GM19324 (cell line): Measurements from ENCODE around the gene LIPE.
"Not testable (repeated sequence)": the region's sequence is repeated elsewhere in the genome, so short reads cannot be mapped to it uniquely, and the experiment has no call there.

Experiments
- ATAC-seq: cut with Tn5 transposase; IDR thresholded peaks from one replicate; pipeline ENCODE4 v1.9.1; 2021; ENCODE audit warnings: mild to moderate bottlenecking, moderate library complexity; ENCODE audit not compliant: unreplicated experiment, low FRiP score

LIPE gene

GRCh38 chr19:42427313-42427712, at the start of gene LIPE:
Gene LIPE (minus strand): TSS chr19:42427388. CDS start chr19:42427149, 239 bp downstream.
- ATAC-seq = no peak

- ATAC-seq = no peak
Observed at GRCh38 chr19:42475366-42475765, 48.2 kb upstream of the LIPE start.

- ATAC-seq = no peak
Observed at GRCh38 chr19:42474743-42475142, 47.6 kb upstream of the LIPE start.

GRCh38 chr19:42473686-42474085, 46.5 kb upstream of the LIPE start:
- no peak for ATAC-seq

GRCh38 chr19:42472402-42473147, 45.4 kb upstream of the LIPE start:
- no peak for ATAC-seq

- no peak for ATAC-seq
Observed at GRCh38 chr19:42471554-42472249, 44.5 kb upstream of the LIPE start.

GRCh38 chr19:42469311-42470235, 42.4 kb upstream of the LIPE start:
- no peak for ATAC-seq

GRCh38 chr19:42468273-42468796, 41.1 kb upstream of the LIPE start:
- ATAC-seq = no peak

GRCh38 chr19:42467183-42467760, 40.1 kb upstream of the LIPE start:
- no peak for ATAC-seq

- no peak for ATAC-seq
Observed at GRCh38 chr19:42466521-42467182, 39.5 kb upstream of the LIPE start.

- peak; percentile 51 for ATAC-seq
Observed at GRCh38 chr19:42465827-42466280, 38.7 kb upstream of the LIPE start.

GRCh38 chr19:42461700-42462324, 34.6 kb upstream of the LIPE start:
- ATAC-seq = no peak

- ATAC-seq = not testable (repeated sequence)
Observed at GRCh38 chr19:42461231-42461630, 34.0 kb upstream of the LIPE start.

GRCh38 chr19:42459926-42460325, 32.7 kb upstream of the LIPE start:
- no peak for ATAC-seq

GRCh38 chr19:42455621-42456081, 28.5 kb upstream of the LIPE start:
- no peak for ATAC-seq

GRCh38 chr19:42455086-42455485, 27.9 kb upstream of the LIPE start:
- no peak for ATAC-seq

GRCh38 chr19:42452590-42452989, 25.4 kb upstream of the LIPE start:
- no peak for ATAC-seq

- peak; percentile 80 for ATAC-seq
Observed at GRCh38 chr19:42450314-42450934, 23.2 kb upstream of the LIPE start.

- not testable (repeated sequence) for ATAC-seq
Observed at GRCh38 chr19:42448306-42448705, 21.1 kb upstream of the LIPE start.
